CD4-positive, alpha-beta T cell treated with Interleukin-6 for 4 hours (primary cell): ENCODE results near the gene CDK17.
"Not testable (repeated sequence)": the region's sequence is repeated elsewhere in the genome, so short reads cannot be mapped to it uniquely, and the experiment has no call there.

Source experiments
- DNase-seq: peaks from one replicate; pipeline ENCODE4 v3.0.0-alpha.2; 2020; ENCODE audit warnings: mixed read lengths

The CDK17 gene

DNA sequence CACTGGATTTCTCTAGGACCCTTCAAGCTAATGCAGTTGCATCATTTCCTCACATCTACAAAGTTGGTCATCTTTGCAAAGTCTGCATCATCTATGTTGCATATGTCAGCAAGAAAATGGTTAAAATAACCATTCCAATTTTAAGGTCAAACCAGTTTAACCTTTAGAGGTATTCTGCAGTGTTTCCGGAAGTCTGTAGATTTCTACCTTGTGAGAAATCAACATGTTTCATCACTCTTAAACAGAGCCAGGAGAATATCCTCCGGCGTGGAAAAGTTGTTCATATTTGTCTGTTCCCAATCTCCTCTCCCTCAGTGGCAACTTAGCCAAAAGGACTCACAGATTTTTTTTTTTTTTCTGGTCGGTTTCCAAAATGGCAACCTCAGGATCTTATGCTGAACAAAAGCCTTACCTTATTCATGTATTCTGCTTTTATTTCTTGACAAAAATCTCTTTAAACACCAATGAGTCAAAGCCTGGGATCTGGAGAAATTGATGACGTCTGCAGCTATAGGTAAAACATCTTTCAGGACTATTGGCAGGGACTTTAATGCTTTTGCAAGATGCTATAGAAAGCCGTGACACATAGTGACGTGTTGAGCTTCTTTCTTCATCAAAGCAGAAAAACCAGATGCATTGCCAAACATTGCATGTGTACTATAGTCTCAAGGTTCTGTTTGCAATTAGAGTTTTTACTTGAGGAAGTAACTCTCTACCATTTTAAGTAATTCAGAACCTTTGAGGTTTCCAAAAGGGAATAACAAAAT, 16.0 kb upstream of the CDK17 start:
- DNase-seq: no peak

DNA sequence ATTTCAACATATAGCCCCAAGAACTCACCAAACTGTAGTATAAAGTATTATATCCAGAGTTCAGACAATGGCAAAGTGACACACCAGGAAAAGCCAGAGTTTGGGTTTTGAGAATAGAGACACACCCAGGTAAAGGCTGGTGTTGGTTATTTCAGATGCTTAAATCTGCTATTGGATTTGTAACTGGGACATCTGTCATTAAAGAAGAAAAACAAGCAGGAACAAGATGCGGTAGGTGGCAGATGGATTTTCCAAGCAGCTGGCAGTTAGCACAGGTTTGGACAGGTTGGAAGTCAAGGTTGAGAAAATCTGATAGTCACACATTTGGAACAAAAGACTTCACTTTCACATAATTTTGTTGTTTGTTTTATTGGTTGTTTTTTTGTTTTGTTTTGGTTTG, 14.4 kb upstream of the CDK17 start:
- no peak for DNase-seq

DNA sequence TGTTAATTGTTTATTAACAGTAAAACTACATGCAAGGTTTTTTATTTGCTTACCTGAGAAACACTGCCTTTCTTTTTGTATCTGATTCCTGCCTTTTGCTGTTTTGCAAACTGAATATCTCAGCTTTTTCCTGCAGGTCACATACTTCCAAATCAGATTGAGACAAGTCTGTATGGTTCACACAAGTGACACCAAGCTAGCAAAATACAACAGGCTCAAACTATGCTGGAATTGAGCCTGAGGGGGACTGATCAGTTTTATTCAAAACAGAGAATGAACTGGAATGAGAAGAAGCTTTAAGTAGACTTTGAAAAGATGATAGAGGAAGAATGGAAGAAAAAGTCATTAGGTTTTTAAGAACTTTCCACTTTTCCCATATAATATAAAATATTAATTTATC, 12.2 kb upstream of the CDK17 start:
- DNase-seq: no peak

DNA sequence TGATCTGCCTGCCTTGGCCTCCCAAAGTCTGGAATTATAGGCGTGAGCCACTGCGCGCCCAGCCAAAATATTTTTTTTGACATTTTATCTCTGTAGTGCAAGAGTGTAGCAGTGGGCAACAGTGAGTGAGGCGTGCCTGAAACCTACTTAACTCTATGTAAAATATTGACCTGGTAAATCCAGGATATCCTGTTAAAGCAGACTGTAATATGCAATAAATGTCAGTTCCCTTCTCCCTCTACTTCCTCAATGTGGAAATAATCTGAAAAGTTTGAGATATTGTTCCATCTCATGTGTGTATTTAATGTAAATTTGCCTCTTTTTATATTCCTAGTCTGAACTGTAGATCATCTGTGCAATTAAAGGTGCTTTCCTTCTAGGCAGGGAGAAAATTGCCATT, 9.5 kb upstream of the CDK17 start:
- DNase-seq: no peak

DNA sequence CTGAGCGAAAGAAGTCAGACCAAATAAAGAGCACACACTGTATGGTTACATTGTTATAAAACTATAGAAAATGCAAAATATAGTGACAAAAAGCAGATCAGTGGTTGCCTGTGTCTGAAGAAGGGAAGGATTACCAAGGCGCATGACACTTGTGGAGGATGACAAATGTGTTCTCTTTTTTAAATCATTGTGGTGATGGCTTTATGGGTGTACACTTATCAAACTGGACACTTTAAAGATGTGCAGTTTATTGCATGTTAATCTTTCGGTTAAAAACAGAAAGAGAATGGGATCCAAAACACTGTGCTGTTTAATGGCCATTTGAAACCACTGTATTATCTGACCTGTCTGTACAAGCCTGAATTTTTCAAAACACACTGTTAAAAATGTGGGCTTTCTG, 8.8 kb upstream of the CDK17 start:
- DNase-seq: no peak

DNA sequence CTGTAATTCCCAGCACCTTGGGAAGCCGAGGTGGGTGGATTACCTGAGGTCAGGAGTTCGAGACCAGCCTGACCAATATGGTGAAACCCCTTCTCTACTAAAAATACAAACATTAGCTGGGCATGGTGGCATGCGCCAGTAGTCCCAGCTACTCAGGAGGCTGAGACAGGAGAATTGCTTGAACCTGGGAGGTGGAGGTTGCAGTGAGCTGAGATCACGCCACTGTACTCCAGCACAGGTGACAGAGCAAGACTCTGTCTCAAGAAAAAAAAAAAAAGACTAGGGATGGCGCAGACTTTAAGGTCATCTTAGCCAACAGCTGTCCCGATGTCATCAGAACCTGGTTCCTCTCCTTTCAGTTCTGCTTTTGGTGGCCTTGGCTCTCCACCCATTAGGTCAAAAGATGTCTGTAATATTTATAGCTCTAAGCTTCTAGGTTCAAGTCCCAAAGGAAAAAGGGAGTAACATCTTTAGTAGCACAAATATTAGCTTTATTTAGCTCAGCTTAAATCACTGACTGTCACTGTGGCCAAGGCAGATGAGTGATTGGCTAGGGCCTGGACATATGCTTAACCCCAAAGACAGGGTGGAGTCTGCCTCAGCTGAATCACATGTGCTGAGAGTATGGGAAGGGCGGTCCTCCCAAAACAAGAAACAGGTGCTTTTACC, 7.3 kb upstream of the CDK17 start:
- DNase-seq: not testable (repeated sequence)

DNA sequence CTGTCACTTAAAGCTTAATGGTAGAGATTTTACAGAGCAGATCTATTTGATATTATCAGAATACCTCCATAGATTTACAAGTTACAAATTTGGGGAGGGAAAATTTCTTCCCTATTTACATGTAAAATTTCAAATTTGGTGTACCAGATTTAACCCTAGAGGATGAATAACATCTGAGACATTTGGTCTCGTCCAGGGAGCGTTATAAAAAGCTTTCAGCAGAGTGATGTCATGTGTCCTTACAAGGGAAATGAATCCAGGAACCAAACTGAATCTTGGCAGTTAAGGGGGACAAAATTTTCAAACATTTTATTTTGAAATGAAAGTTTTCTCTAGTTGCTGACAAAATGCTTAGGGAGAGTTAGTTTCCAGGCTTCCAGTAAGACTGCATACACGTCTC, 4.5 kb upstream of the CDK17 start:
- no peak for DNase-seq

DNA sequence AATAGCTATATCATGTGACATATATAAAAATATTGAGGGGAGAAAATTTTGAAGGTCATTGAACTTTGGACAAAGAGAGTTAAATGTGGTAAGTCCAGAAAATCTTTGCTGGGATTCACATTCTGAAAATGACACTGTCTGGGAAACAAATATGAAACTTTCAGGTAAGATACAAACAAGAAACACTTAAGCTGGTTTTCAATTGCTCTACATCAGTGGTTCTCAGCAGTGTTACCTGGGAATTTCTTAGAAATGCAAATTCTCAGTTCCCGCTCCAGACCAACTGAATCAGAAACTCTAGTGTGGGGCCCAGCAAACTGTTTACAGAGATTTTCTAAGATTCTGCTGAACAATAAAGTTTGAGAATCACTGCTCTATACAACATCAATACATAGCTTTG, 3.6 kb upstream of the CDK17 start:
- no peak for DNase-seq

DNA sequence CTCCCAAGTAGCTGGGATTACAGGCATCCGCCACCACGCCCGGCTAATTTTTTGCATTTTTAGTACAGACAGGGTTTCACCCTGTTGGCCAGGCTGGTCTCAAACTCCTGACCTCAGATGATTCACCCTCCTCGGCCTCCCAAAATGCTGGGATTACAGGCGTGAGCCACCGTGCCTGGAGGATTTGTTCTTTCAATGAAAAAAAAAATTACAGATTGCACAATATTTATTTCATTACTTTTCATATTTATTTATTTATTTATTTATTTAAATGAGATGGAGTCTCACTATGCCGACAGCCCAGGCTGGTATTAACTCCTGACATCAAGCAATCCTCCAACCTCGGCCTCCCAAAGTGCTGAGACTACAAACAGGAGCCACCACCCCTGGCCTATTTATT, 2.3 kb upstream of the CDK17 start:
- DNase-seq: not testable (repeated sequence)

DNA sequence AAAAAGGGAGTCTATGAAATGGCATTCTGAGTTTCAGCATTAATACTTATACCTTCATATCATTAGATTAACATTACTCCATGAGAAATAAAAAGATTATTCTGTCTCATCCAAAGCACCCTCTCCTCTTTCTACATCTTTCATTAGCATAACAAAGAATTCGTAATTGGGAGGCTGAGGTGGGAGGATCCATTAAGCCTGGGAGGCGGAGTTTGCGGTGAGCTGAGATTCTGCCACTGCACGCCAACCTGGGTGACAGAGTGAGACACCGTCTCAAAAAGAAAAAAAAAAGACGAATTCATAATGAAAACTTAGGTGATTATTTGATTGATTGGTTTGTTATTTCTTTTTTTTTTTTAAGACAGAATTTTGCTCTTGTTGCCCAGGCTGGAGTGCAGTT, 1.8 kb upstream of the CDK17 start:
- peak; percentile 29 for DNase-seq

DNA sequence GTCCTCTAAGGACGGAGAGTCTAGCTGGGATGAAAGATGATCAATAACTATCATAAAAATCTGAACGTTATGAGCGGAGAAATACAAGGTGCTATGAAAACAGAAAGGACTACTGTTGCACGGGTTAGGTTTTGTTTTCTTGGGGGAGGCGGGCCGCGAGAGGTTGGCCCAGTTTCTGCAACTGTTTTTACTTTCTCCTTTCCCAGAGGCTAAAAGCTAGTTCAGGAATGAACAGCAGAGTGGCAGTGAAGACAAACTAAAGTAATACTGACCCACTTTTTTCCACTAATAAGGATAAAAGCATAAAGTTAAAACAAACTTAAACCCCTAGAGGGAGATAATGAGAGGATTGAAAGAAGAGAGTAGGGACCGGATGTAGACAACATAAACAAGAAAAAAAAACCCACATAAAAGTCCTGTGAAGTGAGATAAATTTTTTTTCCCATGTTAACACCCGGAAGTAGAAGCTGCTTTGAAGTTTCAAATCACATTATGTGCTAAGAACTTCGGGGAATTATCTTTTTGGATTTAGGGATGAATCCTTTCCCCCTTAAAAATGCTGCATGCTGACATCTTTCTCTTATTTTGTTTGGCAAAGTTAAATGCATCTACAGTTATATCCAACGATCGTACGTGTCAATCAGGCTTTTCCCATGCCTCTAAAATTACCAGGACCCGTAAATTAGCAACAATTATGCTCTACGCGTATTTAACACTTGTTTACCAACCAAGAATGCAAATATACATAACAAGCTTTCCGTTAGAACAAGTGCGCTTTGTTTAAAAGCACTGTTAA, 1.0 kb upstream of the CDK17 start:
- peak; percentile 42 for DNase-seq

DNA sequence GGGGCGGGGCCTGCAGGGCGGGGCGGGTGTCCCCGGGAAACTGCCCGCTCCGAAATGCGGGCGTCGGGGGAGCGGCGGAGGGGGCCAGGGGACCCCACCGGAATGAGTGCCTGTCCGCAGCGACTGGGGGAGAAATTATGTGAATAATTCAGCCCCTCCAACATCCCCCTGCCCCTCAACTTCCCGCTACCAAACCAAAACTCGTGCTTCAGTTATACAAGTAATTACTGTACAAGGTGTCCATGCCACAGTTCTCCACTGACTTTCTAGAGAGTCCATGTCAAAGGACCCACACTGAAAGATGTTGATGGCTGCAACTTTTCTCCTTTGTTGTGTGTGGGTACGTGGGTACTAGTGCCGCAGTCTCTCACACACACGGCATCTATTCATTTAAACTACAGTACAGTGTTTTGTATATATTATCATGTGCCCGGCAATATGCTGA, 414 bp upstream of the CDK17 start:
- DNase-seq: no peak

DNA sequence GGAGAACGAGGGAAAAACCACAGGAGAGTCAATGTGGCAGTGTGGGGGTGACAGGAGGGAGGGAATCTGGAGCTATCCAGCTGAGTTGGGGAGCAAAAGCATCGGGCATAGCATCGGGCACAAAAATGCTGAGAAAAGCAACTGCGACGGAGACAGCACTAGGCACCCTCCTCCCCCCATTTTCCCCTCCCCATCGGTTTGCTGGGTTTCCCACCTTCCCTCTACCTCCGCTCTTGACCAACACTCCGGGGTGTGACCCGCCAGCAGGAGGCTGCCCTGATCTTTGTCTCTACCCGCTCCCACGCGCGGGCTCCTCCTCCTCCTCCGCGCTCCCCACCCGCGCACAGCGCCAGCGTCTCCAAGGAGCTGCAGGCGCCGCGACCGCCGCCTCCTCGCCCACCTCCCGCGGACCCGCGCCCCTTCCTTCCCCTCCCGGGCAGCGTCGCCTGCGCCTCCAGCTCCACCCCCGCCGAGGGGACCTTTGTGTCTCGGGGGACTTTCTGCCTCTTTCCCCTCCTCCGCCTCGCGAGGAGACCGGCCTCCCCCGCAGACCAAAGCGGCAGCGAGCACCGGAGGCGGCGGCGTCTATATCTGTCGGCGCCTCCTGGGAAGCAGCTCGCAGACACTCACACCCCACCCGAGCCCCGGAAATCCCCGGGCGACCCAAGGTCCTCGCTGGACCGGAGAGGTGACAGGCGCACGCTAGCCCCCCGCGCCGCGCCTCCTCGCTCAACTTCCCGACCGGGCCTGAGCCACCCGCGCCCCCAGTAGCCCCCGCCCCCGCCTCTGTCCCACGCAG, 920 bp downstream of the CDK17 start:
- DNase-seq: peak; percentile 75

DNA sequence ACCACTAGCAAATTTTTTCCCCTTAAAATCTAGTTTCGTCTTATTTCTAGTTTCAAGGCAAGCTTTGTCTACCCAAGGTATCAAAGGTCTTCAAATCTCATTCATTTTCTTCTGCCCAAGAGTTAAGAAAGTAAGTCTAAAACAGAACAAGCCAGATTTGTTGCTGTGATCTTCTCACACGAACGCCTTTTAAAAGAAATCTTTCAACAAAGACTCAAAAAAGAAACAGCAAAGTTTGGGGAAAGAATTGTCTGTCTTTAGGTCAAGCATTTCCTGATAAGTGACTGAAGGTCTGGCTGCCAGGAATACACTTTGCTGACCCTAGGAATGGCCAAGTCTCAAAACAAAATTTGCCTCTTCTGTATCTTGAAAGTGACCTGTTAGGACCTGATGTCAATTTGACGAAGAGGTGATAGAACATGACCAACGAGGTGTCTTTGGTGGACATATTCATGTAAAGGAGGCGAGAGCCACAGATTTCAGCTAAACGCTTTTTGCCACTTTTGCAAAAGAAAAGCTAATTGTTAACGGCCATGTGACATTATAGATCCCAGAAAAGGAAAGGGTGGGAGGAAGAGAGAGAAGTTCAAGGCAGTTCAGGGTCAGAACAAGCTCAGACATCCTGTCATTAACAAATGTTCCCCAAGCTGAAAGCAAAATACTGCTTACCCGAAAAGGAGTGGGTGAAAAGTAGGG, 1.7 kb downstream of the CDK17 start:
- no peak for DNase-seq

DNA sequence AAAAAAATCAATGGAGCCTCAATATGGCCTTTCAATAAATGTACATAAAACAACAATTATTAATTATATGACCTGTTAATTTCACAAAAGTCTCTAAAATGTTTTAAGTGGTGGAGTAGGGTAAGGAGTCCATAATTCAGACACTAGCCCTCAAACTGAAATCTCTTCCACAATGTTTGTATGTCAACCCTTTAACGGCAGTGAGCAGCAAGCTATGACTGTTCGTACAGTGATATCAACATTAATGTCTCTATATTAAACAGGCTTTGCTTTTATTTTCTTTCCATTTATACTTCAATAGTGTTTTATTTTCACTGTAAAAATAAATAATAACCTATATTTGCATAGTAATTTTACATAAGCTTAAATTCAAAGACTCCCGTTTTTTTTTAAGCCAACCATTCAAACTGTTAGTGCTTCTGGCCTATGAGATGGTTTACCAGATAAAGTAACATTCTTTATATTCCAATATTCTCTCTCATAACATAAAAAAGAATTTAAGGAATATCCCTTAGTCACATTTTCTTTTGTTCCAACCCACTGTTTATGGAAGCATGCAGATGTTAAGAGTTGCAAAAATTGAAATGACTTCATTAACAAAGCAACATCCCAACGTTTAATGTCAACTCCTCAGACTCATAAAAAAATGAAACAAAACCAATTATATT, 2.3 kb downstream of the CDK17 start:
- no peak for DNase-seq

DNA sequence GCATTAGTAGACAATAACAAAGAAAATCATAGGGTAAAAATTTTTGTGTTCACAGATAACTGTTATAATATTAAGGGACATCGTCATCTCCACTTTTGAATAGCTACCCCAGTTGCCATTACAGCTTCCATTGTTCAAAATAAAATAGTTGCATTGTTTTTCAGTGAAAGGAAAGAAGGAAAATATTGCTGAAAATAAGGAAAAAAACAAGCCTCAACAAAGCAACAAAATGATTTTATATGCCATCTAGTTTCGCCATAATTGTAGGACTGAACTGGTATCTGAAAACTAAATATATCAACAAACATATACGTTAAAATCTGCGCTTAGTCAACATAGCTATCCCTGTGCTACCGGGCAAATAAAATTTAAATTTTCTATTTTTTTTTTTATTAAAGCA, 3.3 kb downstream of the CDK17 start:
- no peak for DNase-seq

DNA sequence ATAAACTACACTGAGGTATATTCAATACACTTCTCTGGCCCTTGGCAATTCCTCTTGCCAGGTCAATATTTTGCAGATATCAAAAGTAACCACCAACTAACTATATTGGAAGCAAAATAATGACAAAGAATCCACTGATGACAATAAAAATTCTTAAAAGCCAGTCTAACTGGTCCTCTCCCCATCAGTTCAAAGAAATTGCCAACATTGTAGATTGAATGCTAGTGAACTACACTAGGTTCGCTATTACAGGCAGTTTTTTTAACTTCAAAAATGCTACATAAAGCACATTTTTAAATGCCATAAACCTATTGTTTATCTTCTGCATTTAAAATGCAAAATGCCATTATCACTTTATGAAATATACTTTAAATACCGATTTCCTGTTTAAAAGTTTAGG, 4.0 kb downstream of the CDK17 start:
- DNase-seq: no peak

DNA sequence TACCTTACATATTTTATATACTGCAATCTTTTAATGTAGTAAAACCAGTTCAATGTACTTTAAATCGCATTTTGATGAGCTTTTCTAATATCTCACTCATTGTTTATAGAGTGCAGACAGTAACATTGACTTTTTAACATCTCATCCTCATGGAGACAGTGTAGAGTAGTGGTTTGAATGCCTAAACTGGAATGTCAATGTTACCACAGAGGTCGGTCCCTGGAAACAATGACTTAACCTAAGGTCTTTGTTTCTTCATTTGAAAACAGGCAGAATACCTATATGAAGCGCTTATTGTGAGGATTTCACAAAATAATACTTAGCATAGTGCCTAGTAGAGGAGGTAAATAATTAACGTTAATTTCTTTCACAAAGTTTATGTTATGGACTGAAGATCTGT, 5.0 kb downstream of the CDK17 start:
- DNase-seq: no peak

DNA sequence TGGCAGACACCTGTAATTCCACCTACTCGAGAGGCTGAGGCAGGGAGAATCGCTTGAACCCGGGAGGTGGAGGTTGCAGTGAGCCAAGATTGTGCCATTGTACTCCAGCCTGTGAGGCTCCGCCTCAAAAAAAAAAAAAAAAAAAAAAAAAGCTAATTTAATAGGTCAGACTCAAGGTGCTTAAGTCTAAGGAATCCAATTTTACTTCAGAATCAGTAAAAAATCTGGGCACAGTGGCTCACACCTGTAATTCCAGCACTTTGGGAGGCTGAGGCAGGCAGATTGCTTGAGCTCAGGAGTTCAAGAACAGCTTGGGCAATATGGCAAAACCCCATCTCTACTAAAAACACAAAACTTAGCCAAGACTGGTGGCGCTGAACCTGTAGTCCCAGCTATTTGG, 7.0 kb downstream of the CDK17 start:
- not testable (repeated sequence) for DNase-seq

DNA sequence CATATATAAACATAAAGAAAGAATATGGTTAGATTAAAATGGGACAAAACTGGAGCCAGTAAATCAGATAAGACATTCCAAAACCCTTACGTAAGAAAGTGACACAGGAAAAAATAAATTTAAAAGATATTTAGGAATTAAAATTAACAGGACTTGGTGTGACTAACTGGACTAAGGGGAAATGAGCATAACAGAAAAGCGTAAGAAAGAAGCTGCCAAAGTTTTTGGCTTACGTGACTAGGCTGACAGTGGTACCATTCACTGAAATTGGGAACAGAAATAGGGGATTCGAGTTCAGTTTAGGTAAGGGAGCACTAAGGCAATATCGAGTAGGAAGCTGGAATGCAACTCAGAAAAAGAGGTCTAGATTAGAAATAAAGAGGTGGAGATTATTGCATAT, 7.8 kb downstream of the CDK17 start:
- no peak for DNase-seq

DNA sequence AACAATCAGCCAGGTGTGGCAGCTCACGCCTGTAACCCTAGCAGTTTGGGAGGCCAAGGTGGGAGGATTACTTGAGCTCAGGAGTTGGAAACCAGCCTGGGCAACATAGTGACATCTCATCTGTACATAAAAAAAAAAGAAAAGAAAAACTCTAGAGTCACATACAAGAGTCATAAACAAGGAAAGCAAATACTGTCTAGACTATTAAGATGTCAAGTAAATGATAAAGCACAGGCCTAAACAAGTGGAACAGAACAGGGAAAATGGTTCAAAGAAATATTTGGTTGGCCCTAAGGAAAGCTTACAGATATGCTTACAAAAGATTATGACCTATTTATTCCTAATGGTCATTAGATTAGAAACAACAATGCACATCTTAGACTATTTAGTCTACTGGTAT, 12.3 kb downstream of the CDK17 start:
- no peak for DNase-seq

DNA sequence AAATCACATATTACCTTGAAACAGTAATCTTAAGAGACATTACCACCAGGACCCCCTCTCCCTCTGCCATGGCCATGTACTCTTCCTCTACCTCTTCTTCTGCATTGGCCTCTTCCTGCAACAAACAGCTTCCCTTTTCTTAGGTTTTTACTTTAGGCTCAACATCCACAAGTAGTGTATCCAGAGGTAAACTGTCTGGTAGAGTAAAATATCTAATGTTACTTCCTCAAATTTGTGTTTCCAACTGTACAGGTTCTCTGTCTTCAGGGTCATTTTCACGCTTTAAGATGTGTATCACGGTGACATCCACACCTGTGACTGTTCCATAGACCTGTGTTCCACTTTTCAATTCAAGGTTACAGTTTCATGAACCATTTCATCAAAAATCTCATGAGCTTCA, 13.4 kb downstream of the CDK17 start:
- no peak for DNase-seq
